MM.1S (cell line): ENCODE results near the gene ARSI.

Source experiments
- DNase-seq: peaks from one replicate; pipeline ENCODE4 v3.0.0-alpha.2; 2015
- H2AFZ ChIP-seq: fragments of 300-600 bp; sonication (generic); 2 replicates; pipeline ENCODE4 v1.6.0; 2016; ENCODE audit warnings: antibody characterized with exemption, low read length
- H3F3A ChIP-seq: fragments of 300-600 bp; sonication (generic); 2 replicates; pipeline ENCODE4 v1.6.1; 2016; ENCODE audit warnings: mild to moderate bottlenecking, antibody characterized with exemption, low read length, moderate library complexity, mixed read lengths; ENCODE audit not compliant: insufficient read depth
- H3K27ac ChIP-seq: fragments of 300-600 bp; sonication (generic); 2 replicates; pipeline ENCODE4 v1.5.1; 2016; ENCODE audit warnings: mild to moderate bottlenecking, low read length
- H3K27me3 ChIP-seq: fragments of 300-600 bp; sonication (generic); replicated peaks from 2 replicates; pipeline ENCODE4 v1.6.0; 2016; ENCODE audit warnings: low read length; ENCODE audit not compliant: insufficient read depth
- H3K36me3 ChIP-seq: fragments of 300-600 bp; sonication (generic); replicated peaks from 2 replicates; pipeline ENCODE4 v1.6.1; 2016; ENCODE audit warnings: mild to moderate bottlenecking, low read length, mixed read lengths; ENCODE audit not compliant: insufficient read depth
- H3K4me1 ChIP-seq: fragments of 300-600 bp; sonication (generic); 2 replicates; pipeline ENCODE4 v1.6.1; 2016; ENCODE audit warnings: low read length, mixed read lengths
- H3K4me2 ChIP-seq: fragments of 300-600 bp; sonication (generic); 2 replicates; pipeline ENCODE4 v1.6.0; 2016; ENCODE audit warnings: low read depth, low read length
- H3K4me3 ChIP-seq: fragments of 300-600 bp; sonication (generic); 2 replicates; pipeline ENCODE4 v1.5.1; 2016; ENCODE audit warnings: low read length, mixed read lengths
- H3K79me2 ChIP-seq: fragments of 300-600 bp; sonication (generic); 2 replicates; pipeline ENCODE4 v1.6.1; 2016; ENCODE audit warnings: mixed run types, low read length, mixed read lengths
- H3K9ac ChIP-seq: fragments of 300-600 bp; sonication (generic); 2 replicates; pipeline ENCODE4 v1.6.1; 2016; ENCODE audit warnings: low read length, mixed read lengths
- H3K9me2 ChIP-seq: fragments of 300-600 bp; sonication (generic); replicated peaks from 2 replicates; pipeline ENCODE4 v1.6.1; 2016; ENCODE audit warnings: mild to moderate bottlenecking, low read length, mixed read lengths; ENCODE audit not compliant: insufficient read depth
- H3K9me3 ChIP-seq: fragments of 300-600 bp; sonication (generic); replicated peaks from 2 replicates; pipeline ENCODE4 v1.6.1; 2016; ENCODE audit warnings: mild to moderate bottlenecking, low read length, mixed read lengths; ENCODE audit not compliant: insufficient read depth
- H4K20me1 ChIP-seq: fragments of 300-600 bp; sonication (generic); 2 replicates; pipeline ENCODE4 v1.6.1; 2016; ENCODE audit warnings: mild to moderate bottlenecking, low read length, moderate library complexity, mixed read lengths; ENCODE audit not compliant: insufficient read depth
- EZH2 ChIP-seq: fragments of 300-600 bp; sonication (generic); optimal IDR thresholded peaks from 2 replicates; pipeline ENCODE3; 2017; ENCODE audit warnings: low read depth, mild to moderate bottlenecking, antibody characterized with exemption, low read length, mixed read lengths
- EZH2phosphoT487 ChIP-seq: fragments of 300-600 bp; sonication (generic); IDR thresholded peaks from 2 replicates; pipeline ENCODE4 v1.6.1; 2018; ENCODE audit warnings: antibody characterized with exemption, low read length
- TF ChIP-seq, protein P1 (sequence below): fragments of 300-600 bp; sonication (generic); IDR thresholded peaks from 2 replicates; pipeline ENCODE4 v1.5.1; 2016; ENCODE audit warnings: antibody characterized with exemption, low read length, mixed read lengths

The ARSI gene

DNA sequence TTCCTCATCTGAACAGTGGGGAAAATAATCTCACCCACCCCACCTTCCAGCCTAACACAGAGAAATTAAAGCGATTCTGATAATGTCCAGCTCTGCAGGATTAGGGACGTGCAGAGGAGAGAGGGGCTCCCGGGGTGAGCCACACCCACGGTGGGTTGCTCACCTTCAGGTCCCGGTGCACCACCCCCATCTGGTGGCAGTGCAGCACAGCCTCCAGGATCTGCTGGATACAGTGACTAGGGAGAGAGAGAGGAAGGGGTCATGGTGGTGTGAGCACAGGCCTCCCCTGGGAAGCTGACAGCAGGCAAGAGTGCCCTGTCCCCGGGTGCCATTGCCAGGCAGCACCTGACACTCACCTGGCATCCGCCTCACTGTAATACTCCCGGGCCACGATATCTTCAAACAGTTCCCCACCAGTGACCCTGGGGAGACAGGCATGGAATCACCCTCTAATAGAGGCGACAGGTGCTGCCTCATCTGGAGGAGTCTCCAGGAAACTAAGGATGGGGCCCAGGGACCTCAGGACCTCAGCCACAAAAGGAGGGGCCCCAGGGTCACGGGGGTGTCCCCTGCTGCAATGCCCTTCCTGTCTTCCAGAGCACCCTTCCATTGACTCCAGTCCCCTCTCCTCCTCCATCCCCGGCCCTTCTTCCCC is 46.2 kb downstream of the ARSI start:
- Histone ChIP-seq H3K4me2 (no peak overlapping the region), H3K9ac (no peak overlapping the region), H3K27me3 (no peaks in the 10 kb centered on the region), H3K9me2 (no peaks in the 10 kb centered on the region), H4K20me1 (no peaks in the 10 kb centered on the region), H3K9me3 (no peaks in the 10 kb centered on the region), H3K4me3 (no peak overlapping the region), H3K4me1 (no peaks in the 10 kb centered on the region), H3F3A (no peaks in the 10 kb centered on the region), H3K79me2 (no peaks in the 10 kb centered on the region), H3K36me3 (no peaks in the 10 kb centered on the region), H2AFZ (no peak overlapping the region), H3K27ac (no peak overlapping the region)
- no peak for TF ChIP-seq EZH2
- TF ChIP-seq EZH2phosphoT487, result no peak
- TF ChIP-seq, protein P1, sequence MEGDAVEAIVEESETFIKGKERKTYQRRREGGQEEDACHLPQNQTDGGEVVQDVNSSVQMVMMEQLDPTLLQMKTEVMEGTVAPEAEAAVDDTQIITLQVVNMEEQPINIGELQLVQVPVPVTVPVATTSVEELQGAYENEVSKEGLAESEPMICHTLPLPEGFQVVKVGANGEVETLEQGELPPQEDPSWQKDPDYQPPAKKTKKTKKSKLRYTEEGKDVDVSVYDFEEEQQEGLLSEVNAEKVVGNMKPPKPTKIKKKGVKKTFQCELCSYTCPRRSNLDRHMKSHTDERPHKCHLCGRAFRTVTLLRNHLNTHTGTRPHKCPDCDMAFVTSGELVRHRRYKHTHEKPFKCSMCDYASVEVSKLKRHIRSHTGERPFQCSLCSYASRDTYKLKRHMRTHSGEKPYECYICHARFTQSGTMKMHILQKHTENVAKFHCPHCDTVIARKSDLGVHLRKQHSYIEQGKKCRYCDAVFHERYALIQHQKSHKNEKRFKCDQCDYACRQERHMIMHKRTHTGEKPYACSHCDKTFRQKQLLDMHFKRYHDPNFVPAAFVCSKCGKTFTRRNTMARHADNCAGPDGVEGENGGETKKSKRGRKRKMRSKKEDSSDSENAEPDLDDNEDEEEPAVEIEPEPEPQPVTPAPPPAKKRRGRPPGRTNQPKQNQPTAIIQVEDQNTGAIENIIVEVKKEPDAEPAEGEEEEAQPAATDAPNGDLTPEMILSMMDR, result no peak
- DNase-seq, result no peak

DNA sequence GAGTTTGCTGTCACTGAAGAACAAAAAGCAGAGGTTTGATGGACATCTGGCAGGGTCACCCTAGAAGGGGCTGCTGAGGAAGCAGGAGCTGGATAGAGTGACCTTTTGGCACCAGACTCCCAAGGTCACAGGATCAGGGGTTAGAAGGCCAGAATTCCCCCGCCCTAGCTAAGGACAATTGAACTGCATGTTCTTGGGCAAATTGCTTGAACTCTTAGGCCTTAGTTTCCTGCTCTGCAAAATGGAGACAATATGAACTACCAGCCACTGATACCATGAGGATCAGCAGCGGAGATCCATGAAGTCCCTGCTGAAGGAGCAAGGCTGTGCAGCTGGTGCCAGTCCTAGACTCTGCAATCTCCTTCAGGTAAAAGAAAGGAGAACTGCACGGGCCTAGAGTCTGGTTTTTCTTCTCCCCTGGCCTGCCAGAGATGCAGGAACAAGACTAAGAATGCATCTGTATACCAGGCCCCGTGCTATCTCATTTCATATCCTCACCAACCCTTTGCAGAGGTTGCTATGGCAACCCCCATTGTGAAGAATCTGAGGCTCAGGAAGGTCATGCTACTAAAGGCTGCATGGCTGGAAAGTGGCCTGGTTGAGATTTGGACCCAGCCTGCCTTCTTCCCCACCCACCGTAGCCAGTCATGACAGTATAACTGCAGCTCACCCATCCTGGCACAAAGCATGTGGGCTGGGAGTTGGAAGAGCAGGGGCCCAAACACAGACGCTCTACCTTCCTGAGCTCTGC is 46.9 kb downstream of the ARSI start:
- H4K20me1 ChIP-seq, result no peaks in the 10 kb centered on the region
- no peak overlapping the region for H3K9ac ChIP-seq
- no peak overlapping the region for H3K27ac ChIP-seq
- no peaks in the 10 kb centered on the region for H3F3A ChIP-seq
- DNase-seq, result no peak
- no peaks in the 10 kb centered on the region for H3K9me2 ChIP-seq
- H3K36me3 ChIP-seq, result no peaks in the 10 kb centered on the region
- TF ChIP-seq, protein P1, result no peak
- TF ChIP-seq EZH2phosphoT487 (no peak), EZH2 (no peak)
- no peak overlapping the region for H3K4me2 ChIP-seq
- H3K4me1 ChIP-seq, result no peaks in the 10 kb centered on the region
- no peak overlapping the region for H3K4me3 ChIP-seq
- no peak overlapping the region for H2AFZ ChIP-seq
- no peaks in the 10 kb centered on the region for H3K9me3 ChIP-seq
- no peaks in the 10 kb centered on the region for H3K27me3 ChIP-seq
- no peaks in the 10 kb centered on the region for H3K79me2 ChIP-seq

DNA sequence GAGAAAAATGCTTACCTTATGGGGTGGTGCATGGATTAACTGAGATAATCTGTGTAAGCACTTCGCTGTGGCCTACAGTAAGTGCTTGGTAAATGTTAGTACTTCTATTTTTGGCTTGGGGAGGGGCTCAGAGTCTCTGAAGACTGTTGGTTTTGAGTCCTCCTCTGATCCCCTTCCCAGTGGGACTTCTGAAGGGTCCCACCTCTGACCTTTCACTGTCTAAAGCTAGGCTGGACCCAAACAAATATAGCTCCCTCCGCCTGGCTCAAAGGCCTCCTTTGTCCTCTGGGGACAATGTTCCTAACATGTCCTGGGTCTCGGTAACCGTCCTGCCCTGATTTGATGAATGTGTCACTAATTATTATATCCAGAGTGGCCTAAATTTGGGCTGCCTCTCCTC is 47.9 kb downstream of the ARSI start:
- no peak overlapping the region for H3K4me3 ChIP-seq

DNA sequence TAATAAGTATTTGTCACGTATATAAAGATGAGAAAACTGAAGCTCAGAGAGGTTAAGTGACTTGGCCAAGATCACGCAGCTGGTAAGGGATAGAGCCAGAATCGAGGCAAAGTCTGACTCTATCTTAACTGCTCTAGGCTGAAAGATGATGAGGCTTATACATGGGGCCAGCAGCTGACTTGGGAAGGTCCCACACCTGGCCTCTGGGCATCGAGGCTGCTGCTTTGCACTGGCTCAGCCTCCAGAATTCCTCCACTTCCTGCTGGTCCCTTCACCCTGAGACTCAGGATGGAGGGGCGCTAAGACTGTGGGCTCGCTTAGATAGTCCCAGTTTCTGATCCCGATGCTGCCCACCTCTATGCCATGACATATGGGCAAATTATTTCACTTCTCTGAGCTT is 48.3 kb downstream of the ARSI start:
- Histone ChIP-seq H3K9me2 (no peaks in the 10 kb centered on the region), H3K27me3 (no peaks in the 10 kb centered on the region)

More for the DNA sequence above, 47.9 kb downstream of the ARSI start:
- no peaks in the 10 kb centered on the region for H3K27me3 ChIP-seq
- no peaks in the 10 kb centered on the region for H3K4me1 ChIP-seq
- H2AFZ ChIP-seq, result no peak overlapping the region
- H3K9me2 ChIP-seq, result no peaks in the 10 kb centered on the region
- H4K20me1 ChIP-seq, result no peaks in the 10 kb centered on the region
- H3K79me2 ChIP-seq, result no peaks in the 10 kb centered on the region
- no peaks in the 10 kb centered on the region for H3F3A ChIP-seq
- H3K4me2 ChIP-seq, result no peak overlapping the region
- no peak for DNase-seq
- no peak overlapping the region for H3K27ac ChIP-seq
- no peaks in the 10 kb centered on the region for H3K36me3 ChIP-seq
- TF ChIP-seq EZH2, result no peak
- TF ChIP-seq EZH2phosphoT487, result no peak
- no peak overlapping the region for H3K9ac ChIP-seq
- no peaks in the 10 kb centered on the region for H3K9me3 ChIP-seq

More for the DNA sequence above, 48.3 kb downstream of the ARSI start:
- no peaks in the 10 kb centered on the region for H4K20me1 ChIP-seq
- no peaks in the 10 kb centered on the region for H3K36me3 ChIP-seq
- no peaks in the 10 kb centered on the region for H3K79me2 ChIP-seq
- H3K9ac ChIP-seq, result no peak overlapping the region
- H3K4me2 ChIP-seq, result no peak overlapping the region
- H2AFZ ChIP-seq, result no peak overlapping the region
- TF ChIP-seq, protein P1, result no peak
- DNase-seq, result no peak
- H3K27ac ChIP-seq, result no peak overlapping the region
- H3K4me3 ChIP-seq, result no peak overlapping the region
- H3K9me3 ChIP-seq, result no peaks in the 10 kb centered on the region
- no peaks in the 10 kb centered on the region for H3K4me1 ChIP-seq
- no peaks in the 10 kb centered on the region for H3F3A ChIP-seq
